Glomerular endothelial cell (primary cell): Measurements from ENCODE around the gene PLA2G2A. TPM values are rescaled to one million over a fixed set of nuclear protein-coding genes. Genes with fewer than 3 reads are reported as not detected.
"Not testable (repeated sequence)": the region's sequence is repeated elsewhere in the genome, so short reads cannot be mapped to it uniquely, and the experiment has no call there.

Experiments
- DNase-seq: peaks from one replicate; pipeline ENCODE4 v3.0.0-alpha.2; 2011; ENCODE audit warnings: low read depth, low spot score; ENCODE audit errors: extremely low read depth
- total RNA-seq: library from RNA; depleted of rRNA; stranded (reverse); fragments of >200 nt; gene quantifications from 2 replicates; pipeline ENCODE4 v1.2.3, GENCODE V29; 2015

The PLA2G2A gene, protein sequence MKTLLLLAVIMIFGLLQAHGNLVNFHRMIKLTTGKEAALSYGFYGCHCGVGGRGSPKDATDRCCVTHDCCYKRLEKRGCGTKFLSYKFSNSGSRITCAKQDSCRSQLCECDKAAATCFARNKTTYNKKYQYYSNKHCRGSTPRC
- not detected in 2 replicates for total RNA-seq

GRCh38 chr1:19979494-19979977, at the start of gene PLA2G2A:
PLA2G2A (minus strand) TSS chr1:19979618; CDS start chr1:19978773, 845 bp downstream.
- no peak for DNase-seq

DNA sequence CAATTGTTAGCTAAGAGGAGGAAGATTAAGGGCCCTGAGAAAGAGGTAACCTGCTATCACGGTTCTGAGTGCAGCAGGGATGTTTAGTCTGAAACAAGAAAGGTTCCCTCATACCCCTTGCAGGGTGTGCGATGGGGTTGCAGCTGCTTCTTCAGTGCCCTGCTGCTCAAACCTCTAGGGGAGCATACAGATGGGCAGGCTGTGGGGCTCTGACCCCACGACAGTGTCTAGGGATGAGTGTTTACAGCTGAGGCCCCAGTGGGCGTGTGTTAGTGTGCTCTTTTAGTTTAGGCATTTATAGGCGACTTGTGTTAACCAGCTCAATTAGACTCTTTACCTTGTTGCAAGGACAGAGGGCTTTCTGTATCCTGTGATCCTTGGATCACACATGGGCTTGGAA, 49.3 kb upstream of the PLA2G2A start:
- no peak for DNase-seq

- no peak for DNase-seq
Observed at GRCh38 chr1:20028125-20028524, 48.7 kb upstream of the PLA2G2A start.

- DNase-seq, result no peak
Observed at GRCh38 chr1:20017741-20018140, 38.3 kb upstream of the PLA2G2A start.

DNA sequence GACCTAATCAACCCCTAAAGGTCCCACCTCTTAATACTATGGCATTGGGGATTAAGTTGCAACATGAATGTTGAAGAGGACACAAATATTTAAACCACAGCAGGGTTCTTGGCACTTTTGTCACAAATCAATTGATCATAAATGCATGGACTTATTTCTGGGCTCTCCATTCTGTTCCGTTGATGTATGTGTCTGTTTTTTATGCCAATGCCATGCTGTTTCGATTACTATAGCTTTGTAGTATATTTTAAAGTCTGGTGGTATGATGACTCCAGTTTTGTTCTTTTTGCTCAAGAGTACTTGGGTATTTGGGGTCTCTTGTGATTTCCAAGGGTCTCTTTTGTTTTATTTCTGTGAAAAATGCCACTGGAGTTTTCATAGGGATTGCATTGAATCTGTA, 34.7 kb upstream of the PLA2G2A start:
- DNase-seq, result no peak

DNA sequence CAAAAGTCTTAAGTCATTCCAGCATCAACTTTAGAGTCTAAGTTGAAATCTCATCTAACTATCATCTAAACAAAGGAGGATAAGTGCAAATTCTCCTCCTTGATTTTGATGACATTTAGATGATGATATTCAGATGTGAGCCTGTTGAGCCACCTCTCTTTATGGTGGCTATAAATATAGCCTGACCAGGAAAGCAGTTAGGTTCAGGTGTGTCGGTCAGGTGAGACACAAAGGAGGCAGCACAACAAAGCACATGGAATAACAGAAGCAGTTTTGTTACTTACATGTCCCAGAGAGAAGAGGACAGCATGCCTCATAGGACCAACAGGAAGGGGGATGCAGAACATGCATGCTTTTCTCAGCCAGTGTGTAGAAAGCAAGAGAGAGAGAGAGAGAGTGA, 30.6 kb upstream of the PLA2G2A start:
- DNase-seq, result no peak

GRCh38 chr1:20009212-20009611, 29.8 kb upstream of the PLA2G2A start:
- DNase-seq, result no peak

DNA sequence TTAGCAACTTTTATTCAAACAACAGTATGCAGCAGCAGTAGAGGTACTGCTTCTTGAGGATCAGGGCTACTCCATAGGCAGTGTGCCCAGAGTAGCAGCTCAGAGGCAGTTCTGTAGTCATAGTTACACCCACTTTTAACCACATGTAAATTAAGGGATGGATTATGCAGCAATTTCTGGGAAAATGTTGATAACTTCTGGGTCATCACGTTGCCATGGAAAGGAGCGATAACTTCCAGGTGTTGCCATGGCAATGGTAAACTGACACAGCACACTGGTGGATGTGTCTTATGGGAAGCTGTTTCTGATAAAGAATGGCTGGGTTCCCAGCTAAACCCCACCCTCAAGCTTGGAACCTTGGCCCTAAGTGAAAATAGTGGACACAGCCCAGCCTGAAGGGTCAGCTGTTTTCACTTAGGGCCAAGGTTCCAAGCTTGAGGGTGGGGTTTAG, 29.0 kb upstream of the PLA2G2A start:
- no peak for DNase-seq

- DNase-seq, result not testable (repeated sequence)
Observed at GRCh38 chr1:19998823-19999222, 19.4 kb upstream of the PLA2G2A start.

DNA sequence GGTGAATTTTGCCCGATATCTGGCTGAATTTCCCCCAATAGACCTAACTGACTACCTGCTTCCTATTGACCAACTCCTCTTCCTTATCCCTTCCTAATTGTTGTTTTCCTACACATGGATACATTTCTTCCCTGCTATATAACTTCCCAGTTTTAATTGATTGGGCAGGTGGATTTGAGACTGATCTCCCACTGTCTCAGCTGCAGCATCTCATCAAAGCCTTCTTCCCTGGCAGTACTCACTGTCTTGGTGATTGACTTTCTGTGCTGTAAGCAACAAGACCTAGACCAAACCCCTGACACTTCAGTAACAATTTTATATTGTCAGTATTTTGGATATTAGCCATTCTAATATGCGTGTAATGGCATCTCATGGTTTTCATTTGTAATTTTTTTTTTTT, 11.3 kb upstream of the PLA2G2A start:
- no peak for DNase-seq

GRCh38 chr1:19990182-19990582, 10.8 kb upstream of the PLA2G2A start:
- not testable (repeated sequence) for DNase-seq

GRCh38 chr1:19988267-19989006, 9.0 kb upstream of the PLA2G2A start:
- no peak for DNase-seq

GRCh38 chr1:19987719-19988118, 8.3 kb upstream of the PLA2G2A start:
- no peak for DNase-seq

GRCh38 chr1:19984409-19985016, 5.1 kb upstream of the PLA2G2A start:
- DNase-seq, result not testable (repeated sequence)

DNA sequence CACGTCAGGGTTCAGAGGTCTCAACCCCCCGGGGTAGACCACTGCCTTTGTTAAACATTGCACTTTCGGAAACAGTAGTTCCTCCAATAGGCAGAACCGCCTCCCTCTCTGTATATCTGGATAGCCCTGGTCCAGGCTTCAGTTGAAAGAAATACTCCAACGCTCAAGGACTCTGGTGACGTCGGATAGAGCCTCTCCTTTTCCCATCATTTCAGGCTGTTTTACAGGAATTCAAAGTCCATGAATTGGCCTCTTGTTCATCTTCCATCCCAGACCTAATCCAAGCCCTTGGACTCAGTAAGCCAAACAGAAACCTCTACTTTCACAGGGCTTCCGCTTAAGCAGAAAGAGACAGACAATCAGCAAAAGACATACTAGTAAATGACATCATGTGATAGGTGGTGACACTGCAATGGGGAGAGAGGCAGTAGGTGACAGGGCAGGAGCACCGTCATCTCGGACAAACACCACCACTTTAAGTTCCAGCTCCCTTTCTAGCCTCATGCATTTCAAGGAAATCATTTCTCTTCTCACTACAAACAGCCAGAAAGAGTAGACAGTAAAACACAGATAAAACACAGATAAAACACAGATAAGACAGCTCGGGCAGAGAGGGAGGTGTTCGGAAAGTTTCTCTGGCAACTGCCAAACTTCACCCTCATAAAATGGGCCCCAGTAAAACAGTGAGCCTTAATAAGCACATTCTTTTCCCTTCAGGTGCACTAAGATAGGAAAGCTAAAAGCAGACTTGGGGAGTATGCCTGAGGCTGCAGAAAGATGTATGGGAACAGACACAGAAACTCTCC, 2.3 kb upstream of the PLA2G2A start:
- no peak for DNase-seq

DNA sequence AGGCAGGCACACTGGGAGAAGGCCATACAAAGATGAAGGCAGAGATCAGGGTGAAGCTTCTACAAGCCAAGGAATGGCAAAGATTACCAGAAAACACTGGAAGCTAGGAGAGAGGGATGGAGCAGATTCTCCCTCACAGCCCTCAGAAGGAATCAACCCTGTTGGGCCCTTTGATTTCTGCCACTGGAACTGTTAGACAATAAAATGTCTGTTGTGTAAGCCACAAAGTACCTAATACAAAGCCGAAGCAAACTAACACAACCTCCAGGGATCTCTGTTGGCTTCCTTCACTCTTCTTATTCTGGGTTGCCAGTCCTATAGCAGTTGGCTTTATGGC, 1.7 kb upstream of the PLA2G2A start:
- no peak for DNase-seq

GRCh38 chr1:19980314-19980713, 896 bp upstream of the PLA2G2A start:
- no peak for DNase-seq

DNA sequence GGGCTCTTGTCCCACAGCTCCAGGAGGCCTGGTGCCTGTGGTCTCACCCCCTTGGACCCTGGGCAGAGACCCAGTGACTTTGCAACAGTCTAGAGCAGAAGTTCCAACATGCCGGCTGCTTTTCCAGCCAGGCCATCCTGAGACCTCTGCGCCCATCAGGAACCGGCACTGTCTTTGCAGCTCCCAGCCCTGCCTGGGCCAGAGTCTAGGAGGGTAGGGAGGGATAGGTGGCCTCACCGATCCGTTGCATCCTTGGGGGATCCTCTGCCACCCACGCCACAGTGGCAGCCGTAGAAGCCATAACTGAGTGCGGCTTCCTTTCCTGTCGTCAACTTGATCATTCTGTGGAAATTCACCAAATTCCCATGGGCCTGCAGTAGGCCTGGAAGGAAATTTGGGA, 1.3 kb downstream of the PLA2G2A start:
- no peak for DNase-seq

- DNase-seq, result no peak
Observed at GRCh38 chr1:19976317-19977003, 3.0 kb downstream of the PLA2G2A start.

GRCh38 chr1:19975423-19976193, 3.8 kb downstream of the PLA2G2A start:
- DNase-seq, result no peak
